RCC 7860 (cell line): ENCODE data around the gene ATXN7L1.
A peak's percentile ranks its signal among the peaks of the same experiment; 100 is the strongest.
"Not testable (repeated sequence)": the region's sequence is repeated elsewhere in the genome, so short reads cannot be mapped to it uniquely, and the experiment has no call there.

ENCODE experiments used
- DNase-seq: peaks from one replicate; pipeline ENCODE4 v3.0.0-alpha.2; 2015; ENCODE audit warnings: low spot score
- FAIRE-seq: peaks from 2 replicates; lab custom pipeline; 2012; peaks lifted over from hg19 to GRCh38; lab: Jason Lieb, UNC

Gene ATXN7L1

DNA sequence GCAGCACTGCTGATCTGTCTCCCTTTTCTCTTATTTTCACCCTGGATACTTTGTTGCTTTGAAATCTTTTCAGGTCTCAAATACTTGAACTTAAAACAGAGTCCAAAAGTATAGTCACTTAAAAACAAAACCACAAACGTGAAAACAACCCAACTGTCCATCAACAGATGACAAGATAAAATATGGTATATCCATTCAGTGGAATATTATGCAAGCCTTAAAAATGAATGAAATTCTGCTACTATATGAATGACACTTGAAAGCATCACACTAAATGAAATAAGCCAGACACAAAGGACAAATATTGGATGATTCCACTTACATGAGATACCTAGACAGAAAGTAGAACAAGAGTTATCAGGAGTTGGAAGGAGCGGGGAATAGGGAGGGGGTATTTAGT lies 250.4 kb downstream of the ATXN7L1 start:
- FAIRE-seq (no peak), DNase-seq (no peak)

DNA sequence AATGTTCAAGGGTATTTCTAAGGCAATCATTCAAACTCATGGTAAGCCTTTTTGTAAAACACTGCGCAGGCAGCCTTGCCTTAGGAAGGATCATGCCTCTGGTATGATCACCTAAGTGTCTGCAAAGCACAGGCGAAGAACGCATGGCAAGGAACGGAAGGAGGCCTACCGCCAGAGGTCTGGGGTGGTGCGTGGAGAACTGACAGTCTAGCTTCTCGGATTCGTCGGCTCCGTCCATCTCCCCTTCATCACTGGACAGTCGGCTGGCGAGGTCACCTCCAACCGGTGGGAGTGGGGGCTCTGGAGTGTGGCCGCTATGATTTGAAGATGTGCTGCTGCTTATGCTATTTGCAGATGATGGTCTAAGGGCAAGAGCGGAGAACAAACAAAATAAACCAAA lies 252.5 kb downstream of the ATXN7L1 start:
- FAIRE-seq (no peak), DNase-seq (no peak)

DNA sequence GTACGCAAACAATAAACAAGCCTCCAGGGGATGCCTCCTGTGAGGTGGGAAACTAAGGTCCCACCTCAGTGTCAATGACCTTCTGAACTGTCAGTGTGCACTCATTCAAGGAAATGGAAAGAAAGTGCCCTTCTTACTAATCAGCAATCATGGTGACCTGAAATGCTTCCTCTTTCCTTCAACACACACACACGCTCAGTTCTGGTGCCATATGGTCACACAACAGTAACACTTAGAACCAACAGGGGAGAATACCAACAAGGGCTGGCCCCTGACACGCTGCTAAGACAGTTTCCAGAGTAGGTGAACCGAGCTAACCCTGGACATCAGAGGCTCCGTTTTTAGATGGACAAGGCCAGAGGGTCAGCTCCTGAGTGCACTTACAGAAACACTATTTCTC lies 253.0 kb downstream of the ATXN7L1 start:
- DNase-seq: no peak

DNA sequence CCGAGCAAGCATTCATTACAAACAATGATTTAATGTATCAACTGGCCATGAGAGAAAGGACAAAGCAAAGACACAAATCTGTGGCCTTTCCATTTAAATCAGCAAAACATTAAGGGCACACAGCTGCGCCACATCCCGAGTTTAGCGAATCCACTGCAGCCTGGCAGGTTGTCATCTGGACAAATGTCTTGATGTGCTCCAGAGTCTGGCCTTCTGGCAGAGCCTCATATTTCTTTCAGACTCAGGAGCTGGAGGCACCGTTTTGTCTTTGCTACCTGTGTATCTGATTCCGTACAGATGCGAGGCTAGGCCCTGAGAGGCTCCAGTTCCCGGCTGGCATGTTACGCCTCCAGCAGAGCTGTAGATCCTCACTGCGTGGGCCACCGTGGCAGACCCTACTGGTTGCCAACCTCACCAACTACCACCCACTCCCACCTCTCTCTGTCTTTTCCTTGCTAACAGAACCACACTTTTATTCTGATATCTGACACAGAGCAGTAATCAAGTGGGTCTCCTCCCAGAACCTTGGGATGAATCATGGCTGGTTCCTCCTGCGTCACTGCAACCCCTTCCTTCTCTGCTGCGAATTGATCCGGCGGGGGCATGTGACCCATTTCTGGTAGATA lies 254.2 kb downstream of the ATXN7L1 start:
- FAIRE-seq: no peak
- DNase-seq: no peak

More for the DNA sequence above, 253.0 kb downstream of the ATXN7L1 start:
- no peak for FAIRE-seq

DNA sequence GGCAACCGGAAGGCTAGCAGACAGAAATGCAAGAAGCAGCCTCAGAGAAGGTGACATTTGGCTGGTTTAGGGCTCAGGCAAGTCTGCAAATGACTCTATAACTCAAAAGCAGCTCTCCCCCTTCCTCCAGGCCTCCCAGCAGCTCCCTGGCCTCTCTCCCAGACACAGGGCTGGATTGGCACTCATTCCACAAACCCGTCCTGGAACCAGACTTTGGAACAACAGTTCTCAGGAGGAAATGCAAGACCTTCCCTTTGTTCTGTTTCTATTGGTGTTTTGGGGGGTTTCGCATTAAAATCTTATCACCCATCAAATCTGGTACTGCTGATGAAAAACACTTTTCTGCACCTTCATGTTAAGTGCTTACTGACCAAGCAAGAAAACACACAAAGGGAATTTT lies 254.8 kb downstream of the ATXN7L1 start:
- FAIRE-seq (no peak), DNase-seq (no peak)

DNA sequence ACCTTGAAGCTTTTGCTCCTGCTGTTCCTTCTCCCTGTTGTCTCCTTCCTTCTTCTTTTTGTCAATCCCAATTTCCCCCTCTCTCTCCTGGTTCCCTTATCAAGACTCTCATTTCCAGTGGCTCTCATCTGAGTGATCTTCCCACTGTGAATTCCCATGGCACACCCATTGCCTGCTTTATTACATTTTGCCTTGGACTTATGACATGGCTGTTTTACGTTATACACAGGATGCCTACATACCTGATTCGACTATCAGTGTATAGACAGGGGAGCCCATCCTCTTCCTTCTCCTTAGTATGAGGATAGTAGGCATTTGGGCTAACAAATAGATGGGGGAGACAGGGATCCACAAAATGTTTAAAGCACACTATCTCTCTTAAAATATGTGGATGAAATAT lies 255.2 kb downstream of the ATXN7L1 start:
- no peak for FAIRE-seq
- DNase-seq: no peak

DNA sequence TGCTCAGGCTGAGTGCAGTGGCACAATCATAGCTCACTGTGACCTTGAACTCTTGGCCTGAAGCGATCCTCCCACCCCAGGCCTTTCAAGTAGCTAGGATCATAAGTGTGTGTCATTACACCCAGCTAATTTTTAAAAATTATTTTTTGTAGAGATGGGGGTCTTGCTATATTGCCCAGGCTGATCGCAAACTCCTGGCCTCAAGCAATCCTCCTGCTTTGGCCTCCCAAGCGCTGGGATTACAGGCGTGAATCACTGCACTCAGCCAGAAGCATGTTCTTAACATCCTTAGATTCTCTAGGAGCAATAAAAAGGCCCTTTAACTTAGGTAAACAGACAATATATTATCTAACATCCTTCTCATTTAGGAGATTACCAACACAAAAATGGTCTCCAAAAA lies 256.8 kb downstream of the ATXN7L1 start:
- no peak for DNase-seq
- no peak for FAIRE-seq

DNA sequence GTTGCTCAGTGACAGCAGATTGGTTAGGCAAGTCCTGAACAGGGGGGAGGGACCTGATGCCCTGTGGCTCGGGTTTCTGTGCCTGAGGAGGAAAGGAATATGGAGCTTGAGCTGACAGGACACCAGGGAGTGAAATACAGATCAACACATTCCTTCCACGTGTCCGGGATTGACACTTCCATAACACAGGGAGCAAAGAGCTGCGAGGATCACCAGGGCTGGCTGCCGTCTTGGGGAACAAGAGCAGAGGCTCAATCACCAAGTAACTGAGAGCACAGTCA lies 258.4 kb downstream of the ATXN7L1 start:
- FAIRE-seq (no peak), DNase-seq (no peak)

DNA sequence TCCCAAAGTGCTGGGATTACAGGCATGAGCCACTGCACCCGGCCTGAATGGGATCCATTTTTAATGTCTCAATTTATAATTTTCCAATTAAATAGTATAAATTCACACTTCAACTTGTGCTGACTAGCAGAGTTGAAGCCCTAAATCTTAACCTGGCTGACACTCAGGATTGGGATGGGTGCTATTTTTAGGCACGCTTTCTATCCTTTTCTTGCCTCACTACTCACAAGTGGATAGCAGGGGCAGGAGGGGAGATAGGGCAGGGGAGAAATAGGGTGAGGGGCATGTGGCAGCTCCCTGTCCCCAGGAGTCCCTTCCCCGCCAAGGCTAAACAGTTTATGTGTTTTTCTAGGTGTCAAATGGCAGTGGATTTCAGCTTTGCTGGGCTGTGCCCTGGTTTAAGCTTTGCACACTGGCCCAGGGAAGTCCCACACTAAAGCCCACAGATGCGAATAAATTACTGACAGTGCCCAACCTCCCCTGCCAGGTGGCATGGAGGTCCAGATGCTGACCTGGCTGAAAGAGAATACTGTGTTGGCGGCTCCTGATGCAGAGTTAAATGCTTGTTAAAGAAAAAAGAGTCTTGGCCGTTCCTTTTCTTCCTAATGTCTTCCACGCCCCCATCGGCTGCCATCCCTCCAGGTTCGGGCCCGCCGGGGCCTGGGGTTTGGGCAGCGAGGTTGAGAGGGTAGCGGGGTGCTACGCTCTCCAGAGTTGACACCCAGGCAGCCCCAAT lies 259.0 kb downstream of the ATXN7L1 start:
- DNase-seq: no peak
- FAIRE-seq: no peak

DNA sequence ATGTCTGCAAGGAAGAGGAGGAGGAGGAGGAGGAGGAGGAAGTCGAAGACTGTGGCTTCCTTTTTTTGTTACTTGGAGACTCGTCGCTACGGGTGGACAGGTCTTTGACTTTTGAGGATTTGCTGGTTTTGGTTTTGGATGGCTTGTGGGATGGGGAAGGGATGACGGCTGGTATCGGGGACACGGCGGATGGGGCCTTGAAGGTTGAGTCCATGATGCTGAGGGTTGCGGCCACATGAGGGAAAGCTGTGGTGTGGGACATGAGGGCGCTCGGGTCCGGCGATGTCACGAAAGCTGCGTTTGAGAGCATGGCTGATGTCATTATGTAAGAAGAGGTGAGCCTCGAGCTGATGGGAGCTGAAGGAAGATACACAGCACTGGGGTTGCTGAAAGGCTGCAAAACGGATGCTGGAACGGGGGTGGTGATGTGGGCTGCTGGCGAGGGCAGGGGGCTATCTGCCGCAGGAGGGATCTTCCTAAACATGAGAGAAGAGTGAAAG lies 262.0 kb downstream of the ATXN7L1 start:
- FAIRE-seq: no peak
- no peak for DNase-seq

DNA sequence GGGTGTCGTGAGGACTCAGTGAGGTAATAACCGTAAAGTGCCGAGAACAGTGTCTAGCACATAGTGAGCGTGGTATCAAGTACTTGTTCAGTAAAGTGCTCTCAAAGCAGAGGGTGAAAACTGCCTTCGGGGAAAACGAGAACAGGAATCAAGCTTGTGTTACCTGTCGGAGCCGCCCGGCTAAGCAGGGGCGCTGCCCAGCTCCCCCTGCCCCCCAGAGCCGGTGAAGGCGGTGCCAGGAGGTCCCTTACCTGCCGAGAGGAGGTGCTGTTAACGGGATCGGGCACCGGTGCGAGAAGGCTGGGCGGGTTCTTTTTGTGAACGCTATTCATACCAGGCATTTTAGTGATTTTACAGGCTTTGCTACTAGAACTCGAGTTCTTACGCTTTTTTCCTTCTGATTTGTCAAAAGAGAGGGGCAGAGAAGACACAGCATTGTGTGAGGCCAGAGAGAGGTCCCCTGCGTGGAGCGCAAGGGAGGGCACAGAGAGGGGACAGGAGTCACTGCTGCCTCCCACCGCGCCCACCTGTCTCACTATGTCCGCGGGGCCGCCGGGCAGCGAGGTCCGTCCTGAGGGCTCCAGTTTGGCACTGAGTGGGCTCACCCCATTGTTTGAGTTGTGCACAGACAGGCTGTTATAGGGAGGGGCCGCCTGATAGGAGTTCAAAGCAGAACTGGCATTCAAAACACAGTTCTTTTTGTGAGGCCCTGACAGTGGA lies 262.6 kb downstream of the ATXN7L1 start:
- DNase-seq (no peak), FAIRE-seq (no peak)

DNA sequence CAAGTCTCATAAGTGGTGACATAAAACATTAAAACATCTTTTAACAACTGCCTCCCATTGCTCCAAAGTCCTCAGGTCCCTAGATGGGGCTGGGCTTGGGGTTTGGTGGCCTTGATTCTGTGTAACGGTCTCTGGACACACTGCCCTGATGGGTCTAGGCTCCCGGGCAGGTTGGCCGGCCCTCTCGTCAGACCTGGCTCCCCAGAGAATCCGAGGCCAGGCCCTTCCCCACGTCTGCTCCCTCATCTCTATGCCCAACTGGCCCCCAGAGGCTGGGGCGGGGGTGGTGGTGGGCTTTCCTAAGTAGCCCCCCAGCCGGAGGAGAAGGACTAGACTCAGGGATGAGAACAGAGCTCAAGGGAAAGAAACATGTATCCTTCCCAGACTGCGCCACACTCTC lies 263.6 kb downstream of the ATXN7L1 start:
- no peak for FAIRE-seq
- DNase-seq: no peak

DNA sequence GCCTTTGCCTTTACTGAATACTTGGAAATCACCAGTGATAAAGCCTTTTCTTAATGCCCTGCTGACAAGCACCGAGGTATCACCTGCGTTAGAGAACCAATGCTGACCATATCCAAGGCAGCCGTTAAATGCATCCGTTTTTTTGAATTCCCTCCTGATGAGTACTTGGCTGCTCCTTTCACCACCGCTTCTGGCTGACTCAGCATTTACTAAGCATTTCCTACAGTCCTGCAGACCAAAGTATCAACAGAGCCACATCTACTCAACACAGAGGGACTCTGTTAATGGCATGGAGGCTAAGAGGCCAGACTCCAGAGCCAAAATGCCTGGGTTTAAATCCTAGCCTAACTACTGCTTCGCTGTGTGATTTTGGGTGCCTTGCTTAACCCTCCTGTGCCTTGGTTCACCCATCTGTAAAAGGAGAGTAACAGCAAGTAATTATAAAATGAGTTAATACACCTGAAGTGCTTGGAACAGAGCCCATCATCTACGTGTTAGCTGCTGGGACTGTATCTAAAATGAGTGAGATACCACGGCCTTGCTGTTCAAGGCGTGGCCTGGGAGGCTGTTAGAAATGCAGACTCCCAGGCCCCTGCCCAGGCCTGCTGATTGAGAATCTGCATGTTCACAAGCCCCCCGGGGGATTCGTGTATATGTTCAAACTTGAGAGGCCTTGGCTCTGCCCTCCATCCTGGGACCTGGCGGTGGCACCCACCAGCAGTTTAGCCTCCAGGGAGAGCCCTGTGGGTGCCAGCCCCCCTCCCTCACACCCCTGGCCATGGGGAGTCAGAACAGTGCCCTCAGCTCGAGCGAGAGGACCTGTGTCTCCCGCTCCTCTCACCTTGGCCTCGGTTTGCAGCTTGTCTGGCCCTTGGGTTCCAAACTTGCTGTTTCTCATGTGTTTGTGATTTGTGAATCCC lies 264.3 kb downstream of the ATXN7L1 start:
- DNase-seq (peak; percentile 43), FAIRE-seq (no peak)

DNA sequence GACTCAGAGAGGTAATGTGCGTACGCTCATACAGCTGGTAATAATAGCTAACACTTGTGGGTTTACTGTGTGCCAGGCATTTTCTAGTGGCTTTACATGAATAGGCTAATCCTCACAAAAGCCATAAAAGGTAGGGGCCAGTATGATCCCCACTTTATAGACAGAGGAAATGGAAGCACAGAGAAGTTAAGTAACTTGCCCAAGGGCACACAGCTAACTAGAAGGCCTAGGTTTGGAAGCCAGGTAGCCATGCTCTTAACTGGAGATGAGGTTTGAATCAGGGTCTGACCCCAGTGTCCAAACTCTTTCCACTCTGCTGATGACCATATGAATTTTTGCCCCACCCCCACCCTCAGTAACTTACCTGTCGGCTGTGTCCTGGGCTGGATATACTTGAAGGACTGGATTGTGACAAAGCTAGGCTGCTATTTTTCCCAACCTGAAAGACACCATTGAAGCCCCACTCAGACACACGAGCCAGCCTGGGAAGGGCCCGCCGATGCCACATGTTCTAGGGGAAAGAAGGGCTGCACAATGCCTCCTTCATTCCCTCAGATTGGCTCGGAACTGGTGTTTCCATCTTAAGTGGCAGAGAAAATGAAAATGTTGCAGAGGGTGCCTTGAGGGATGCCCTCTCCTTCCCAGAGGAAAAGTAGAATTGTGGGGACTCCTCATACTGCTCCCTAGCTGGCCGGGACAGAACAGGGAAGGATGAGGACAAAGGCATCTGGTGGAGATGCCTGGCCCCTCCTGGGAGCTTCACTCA lies 266.1 kb downstream of the ATXN7L1 start:
- FAIRE-seq (no peak), DNase-seq (no peak)

DNA sequence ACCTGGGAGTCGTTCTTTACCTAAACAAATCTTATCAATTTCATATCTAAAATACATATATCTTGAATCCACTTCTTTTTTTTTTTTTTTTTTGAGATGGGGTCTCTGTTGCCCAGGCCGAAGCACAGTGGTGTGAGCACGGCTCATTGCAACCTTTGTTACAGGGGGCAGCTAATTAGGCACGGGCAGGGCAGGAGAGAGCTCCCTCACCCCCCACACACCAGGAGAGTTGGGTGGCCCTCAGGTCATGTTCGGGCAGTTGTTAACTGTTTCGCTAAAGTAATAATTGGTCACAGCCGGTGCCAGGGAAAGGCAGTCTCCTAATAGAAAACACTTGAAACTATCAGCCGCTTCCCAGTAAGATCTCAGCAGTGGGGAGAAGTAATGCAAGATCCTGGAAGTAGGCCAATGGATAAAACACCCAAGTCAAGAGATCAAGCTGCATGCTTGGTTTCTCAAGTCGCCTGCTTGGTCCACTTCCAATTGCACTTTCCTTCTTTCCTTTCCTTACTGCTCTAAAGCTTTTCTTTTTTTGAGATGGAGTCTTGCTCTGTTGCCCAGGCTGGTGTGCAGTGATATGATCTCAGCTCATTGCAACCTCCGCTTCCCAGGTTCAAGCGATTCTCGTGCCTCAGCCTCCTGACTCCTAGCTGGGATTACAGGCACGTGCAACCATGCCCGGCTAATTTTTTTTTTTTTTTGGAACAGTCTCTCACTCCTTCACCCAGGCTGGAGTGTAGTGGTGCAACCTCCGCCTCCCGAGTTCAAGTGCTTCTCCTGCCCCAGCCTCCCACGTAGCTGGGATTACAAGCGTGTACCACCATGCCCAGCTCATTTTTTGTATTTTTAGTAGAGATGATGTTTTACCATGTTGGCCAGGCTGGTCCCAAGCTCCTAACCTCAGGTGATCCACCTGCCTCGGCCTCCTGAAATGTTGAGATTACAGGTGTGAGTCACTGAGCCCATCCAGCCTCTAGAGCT lies 273.8 kb downstream of the ATXN7L1 start:
- no peak for DNase-seq
- no peak for FAIRE-seq

DNA sequence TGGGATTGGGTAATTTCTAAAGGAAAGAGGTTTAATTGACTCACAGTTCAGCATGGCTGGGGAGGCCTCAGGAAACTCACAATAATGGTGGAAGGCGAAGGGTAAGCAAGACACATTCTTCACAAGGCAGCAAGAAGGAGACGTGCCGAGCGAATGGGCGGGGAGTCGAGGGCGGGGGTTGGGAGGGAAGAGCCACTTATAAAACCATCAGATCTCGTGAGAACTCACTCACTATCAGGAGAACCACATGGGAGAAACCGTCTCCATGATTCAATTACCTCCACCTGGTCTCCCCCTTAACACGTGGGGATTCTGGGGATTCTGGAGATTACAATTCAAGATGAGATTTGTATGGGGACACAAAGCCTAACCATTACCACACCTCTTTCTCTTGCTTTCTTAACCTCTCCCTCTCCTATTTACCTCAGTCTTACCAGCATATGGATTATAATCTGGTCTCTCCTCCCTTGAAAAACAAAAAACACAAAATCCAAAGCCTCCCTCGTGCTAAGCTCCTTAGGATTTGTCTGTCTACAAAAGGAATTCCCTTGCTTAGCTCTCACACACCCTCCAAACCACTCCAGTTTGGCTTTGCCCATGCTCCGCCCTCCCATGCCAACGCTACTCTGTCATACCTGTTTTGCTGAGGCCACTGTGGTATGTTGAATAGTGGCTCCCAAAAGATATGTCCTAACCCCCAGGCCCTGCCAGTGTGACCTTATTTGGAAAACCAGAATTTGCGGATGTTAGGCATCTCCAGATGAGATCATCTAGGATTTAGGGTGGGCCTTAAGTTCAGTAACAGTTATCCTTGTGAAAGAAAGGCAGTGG lies 275.5 kb downstream of the ATXN7L1 start:
- FAIRE-seq (no peak), DNase-seq (no peak)

DNA sequence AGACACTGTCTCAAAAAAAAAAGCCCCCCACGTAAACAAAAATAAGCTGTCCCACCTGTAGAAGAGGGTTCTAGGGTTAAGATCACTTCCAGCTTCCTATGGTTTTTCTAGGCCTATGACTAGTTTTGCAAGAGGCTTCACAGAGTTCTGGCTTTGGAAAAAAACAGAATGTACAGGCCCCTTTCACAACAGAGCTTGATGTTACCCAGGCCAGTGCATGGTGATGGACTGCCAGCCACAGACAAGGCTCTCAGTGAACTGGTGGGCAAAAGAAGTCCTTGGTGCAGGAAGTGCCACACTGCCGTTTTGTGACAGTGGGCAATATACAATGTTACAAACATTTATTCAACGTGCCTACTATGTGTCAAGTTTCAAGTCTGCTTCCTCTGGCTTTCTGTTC lies 276.8 kb downstream of the ATXN7L1 start:
- DNase-seq (no peak), FAIRE-seq (no peak)

DNA sequence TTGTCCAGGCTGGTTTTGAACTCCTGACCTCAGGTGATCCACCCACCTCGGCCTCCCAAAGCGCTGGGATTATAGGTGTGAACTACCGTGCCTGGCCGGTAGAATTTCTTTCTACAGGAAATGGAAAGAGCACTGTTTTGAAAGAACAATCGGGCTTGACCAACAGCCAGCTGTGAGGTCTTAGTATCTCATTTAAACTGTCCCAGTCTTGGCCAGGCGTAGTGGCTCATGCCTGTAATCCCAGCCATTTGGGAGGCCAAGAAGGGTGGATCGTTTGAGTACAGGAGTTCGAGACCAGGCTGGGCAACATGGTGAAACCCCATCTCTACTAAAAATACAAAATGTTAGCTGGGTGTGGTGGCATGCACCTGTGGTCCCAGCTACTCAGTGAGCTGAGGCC lies 277.3 kb downstream of the ATXN7L1 start:
- not testable (repeated sequence) for FAIRE-seq, DNase-seq
